Adrenal gland (tissue), 5 donors: ENCODE measurements around the gene SIPA1L2.

Experiments
- POLR2A ChIP-seq, 2 donors: fragments of 450-650 bp; IDR thresholded peaks; one replicate each; pipeline ENCODE4 v1.6.1; 2017; ENCODE audit warnings: antibody characterized with exemption in 2 of 2, mild to moderate bottlenecking in 2 of 2, moderate library complexity in 1 of 2
- TF ChIP-seq, protein P1 (sequence below), 6 experiments: fragments of 450-650 bp in 4 of 6; fragments of 200-600 bp in 2 of 6; sonication (generic) in 1 of 6; IDR thresholded peaks; 1 replicate in 5 of 6; 2 replicates in 1 of 6; pipeline versions ENCODE4 v1.5.1 to v1.8.0; 2016 to 2021; ENCODE audit warnings: antibody characterized with exemption in 6 of 6, mild to moderate bottlenecking in 2 of 6, moderate library complexity in 1 of 6
- donor health status: DM: no; HTN: no; CAD: no.

DNA sequence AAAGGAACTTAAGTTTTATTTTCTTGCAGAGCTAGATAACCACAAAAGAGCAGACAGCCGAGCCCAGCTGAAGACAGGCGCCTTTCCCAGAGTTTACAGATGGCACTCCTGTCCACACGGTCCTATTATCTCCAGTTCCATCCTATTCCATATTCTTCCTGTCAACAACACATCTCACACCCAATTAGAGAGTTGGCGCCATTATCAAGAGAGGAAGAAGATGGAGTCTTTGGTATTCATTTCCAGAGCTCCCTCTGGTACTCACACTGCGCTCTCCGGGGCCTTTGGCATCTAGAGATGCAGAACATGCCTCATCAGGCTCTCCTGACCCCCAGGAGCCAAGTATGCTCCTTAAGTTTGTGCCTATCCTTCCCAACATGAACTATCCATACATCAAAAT, 43.3 kb upstream of the SIPA1L2 start:
- TF ChIP-seq, protein P1, sequence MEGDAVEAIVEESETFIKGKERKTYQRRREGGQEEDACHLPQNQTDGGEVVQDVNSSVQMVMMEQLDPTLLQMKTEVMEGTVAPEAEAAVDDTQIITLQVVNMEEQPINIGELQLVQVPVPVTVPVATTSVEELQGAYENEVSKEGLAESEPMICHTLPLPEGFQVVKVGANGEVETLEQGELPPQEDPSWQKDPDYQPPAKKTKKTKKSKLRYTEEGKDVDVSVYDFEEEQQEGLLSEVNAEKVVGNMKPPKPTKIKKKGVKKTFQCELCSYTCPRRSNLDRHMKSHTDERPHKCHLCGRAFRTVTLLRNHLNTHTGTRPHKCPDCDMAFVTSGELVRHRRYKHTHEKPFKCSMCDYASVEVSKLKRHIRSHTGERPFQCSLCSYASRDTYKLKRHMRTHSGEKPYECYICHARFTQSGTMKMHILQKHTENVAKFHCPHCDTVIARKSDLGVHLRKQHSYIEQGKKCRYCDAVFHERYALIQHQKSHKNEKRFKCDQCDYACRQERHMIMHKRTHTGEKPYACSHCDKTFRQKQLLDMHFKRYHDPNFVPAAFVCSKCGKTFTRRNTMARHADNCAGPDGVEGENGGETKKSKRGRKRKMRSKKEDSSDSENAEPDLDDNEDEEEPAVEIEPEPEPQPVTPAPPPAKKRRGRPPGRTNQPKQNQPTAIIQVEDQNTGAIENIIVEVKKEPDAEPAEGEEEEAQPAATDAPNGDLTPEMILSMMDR (IDR thresholded peaks at IDR 0.05): no peak
- TF ChIP-seq POLR2A (IDR thresholded peaks at IDR 0.05): no peak
